ENCODE results near the gene LYSMD3.

The LYSMD3 gene

GRCh38 chr5:90555666-90556065, 26.3 kb upstream of the LYSMD3 start:
- H3K4me3 ChIP-seq (ENCODE audit: low read depth, low read length), result no peak overlapping the region
- TF ChIP-seq CTCF (IDR thresholded peaks at IDR 0.05; ENCODE audit: low read depth, low read length), result no peak

GRCh38 chr5:90554358-90555006, 25.1 kb upstream of the LYSMD3 start:
- no peak overlapping the region for H3K4me3 ChIP-seq (ENCODE audit: low read depth, low read length)
- no peak for TF ChIP-seq CTCF (IDR thresholded peaks at IDR 0.05; ENCODE audit: low read depth, low read length)

- no peak for TF ChIP-seq CTCF (IDR thresholded peaks at IDR 0.05; ENCODE audit: low read depth, low read length)
- H3K4me3 ChIP-seq (ENCODE audit: low read depth, low read length), result no peak overlapping the region
These were observed 24.3 kb upstream of the LYSMD3 start for GRCh38 chr5:90553711-90554110.

GRCh38 chr5:90551376-90551775, 22.0 kb upstream of the LYSMD3 start:
- TF ChIP-seq CTCF (IDR thresholded peaks at IDR 0.05; ENCODE audit: low read depth, low read length), result no peak

GRCh38 chr5:90550963-90551362, 21.6 kb upstream of the LYSMD3 start:
- no peak overlapping the region for H3K4me3 ChIP-seq (ENCODE audit: low read depth, low read length)

More at GRCh38 chr5:90551376-90551775, 22.0 kb upstream of the LYSMD3 start:
- H3K4me3 ChIP-seq (ENCODE audit: low read depth, low read length), result no peak overlapping the region

GRCh38 chr5:90549729-90550275, 20.4 kb upstream of the LYSMD3 start:
- H3K4me3 ChIP-seq (ENCODE audit: low read depth, low read length), result no peak overlapping the region
- no peak for TF ChIP-seq CTCF (IDR thresholded peaks at IDR 0.05; ENCODE audit: low read depth, low read length)

More at GRCh38 chr5:90550963-90551362, 21.6 kb upstream of the LYSMD3 start:
- no peak for TF ChIP-seq CTCF (IDR thresholded peaks at IDR 0.05; ENCODE audit: low read depth, low read length)

GRCh38 chr5:90549223-90549622, 19.8 kb upstream of the LYSMD3 start:
- TF ChIP-seq CTCF (IDR thresholded peaks at IDR 0.05; ENCODE audit: low read depth, low read length), result no peak
- H3K4me3 ChIP-seq (ENCODE audit: low read depth, low read length), result no peak overlapping the region
